ENCODE data around the gene HIGD2A. TPM values are rescaled to one million over a fixed set of nuclear protein-coding genes. Genes with fewer than 3 reads are reported as not detected.

HIGD2A gene
- total RNA-seq, 1 donor from 2014 or later: 103 TPM

DNA sequence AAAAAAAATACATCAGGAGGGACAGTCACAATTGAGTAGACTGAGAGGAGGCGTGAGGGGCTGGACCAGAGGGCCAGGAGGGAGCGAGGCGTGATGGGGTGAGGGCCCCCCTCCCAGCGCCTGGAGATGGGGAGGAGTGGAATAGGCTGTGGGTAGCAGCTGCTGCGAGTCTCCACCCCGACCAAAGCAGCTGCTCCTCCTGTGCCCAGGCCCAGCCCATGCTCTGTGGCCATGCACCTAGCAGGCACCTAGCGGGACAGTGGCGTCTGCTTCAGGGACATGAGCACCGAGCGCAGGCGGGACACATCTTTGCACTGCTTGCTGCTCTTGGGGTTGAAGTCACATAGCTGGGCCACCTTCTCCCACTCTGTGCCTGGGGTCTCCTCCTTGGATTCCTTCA, 4.0 kb downstream of the HIGD2A start:
- Histone ChIP-seq H3K4me2 (ENCODE audit: low read length) (no peak overlapping the region), H3K4me3 (ENCODE audit: insufficient read depth, low read depth, low read length) (no peak overlapping the region), H3K4me1 (ENCODE audit: insufficient read depth, low read length) (peaks cover 4% of the 10 kb centered on the region), H3K79me2 (ENCODE audit: insufficient read depth, low read length) (peaks cover 20% of the 10 kb centered on the region), H3K27ac (ENCODE audit: low read depth, low read length) (no peak overlapping the region), H2AFZ (ENCODE audit: low read depth, low read length) (no peak overlapping the region), H3K9ac (ENCODE audit: low read length) (no peak overlapping the region), H3K27me3 (ENCODE audit: insufficient read depth, low read length) (no peaks in the 10 kb centered on the region), H3K36me3 (ENCODE audit: insufficient read depth, low read length) (peaks cover 4% of the 10 kb centered on the region), H4K20me1 (ENCODE audit: insufficient read depth, low read length) (peaks cover 4% of the 10 kb centered on the region), H3K9me3 (ENCODE audit: insufficient read depth, low read depth, low read length) (no peaks in the 10 kb centered on the region)
- Mint-ChIP-seq H3K4me1 (ENCODE audit: low read depth, unreplicated experiment) (peaks cover 12% of the 10 kb centered on the region), H3K27ac (ENCODE audit: unreplicated experiment) (no peak overlapping the region), H3K4me3 (ENCODE audit: unreplicated experiment) (no peak overlapping the region), H3K36me3 (ENCODE audit: low read depth, unreplicated experiment) (peaks cover 9% of the 10 kb centered on the region), H3K9me3 (ENCODE audit: unreplicated experiment) (no peaks in the 10 kb centered on the region), H3K27me3 (ENCODE audit: low read depth, unreplicated experiment) (no peaks in the 10 kb centered on the region)
- no peak for DNase-seq (ENCODE audit: low read depth)
- FAIRE-seq: no peak
- no peak for TF ChIP-seq EZH2 (IDR thresholded peaks at IDR 0.05; ENCODE audit: insufficient read depth, low read length)
- TF ChIP-seq, protein P1, sequence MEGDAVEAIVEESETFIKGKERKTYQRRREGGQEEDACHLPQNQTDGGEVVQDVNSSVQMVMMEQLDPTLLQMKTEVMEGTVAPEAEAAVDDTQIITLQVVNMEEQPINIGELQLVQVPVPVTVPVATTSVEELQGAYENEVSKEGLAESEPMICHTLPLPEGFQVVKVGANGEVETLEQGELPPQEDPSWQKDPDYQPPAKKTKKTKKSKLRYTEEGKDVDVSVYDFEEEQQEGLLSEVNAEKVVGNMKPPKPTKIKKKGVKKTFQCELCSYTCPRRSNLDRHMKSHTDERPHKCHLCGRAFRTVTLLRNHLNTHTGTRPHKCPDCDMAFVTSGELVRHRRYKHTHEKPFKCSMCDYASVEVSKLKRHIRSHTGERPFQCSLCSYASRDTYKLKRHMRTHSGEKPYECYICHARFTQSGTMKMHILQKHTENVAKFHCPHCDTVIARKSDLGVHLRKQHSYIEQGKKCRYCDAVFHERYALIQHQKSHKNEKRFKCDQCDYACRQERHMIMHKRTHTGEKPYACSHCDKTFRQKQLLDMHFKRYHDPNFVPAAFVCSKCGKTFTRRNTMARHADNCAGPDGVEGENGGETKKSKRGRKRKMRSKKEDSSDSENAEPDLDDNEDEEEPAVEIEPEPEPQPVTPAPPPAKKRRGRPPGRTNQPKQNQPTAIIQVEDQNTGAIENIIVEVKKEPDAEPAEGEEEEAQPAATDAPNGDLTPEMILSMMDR (IDR thresholded peaks at IDR 0.05; ENCODE audit: insufficient read depth, low read depth, low read length): no peak

DNA sequence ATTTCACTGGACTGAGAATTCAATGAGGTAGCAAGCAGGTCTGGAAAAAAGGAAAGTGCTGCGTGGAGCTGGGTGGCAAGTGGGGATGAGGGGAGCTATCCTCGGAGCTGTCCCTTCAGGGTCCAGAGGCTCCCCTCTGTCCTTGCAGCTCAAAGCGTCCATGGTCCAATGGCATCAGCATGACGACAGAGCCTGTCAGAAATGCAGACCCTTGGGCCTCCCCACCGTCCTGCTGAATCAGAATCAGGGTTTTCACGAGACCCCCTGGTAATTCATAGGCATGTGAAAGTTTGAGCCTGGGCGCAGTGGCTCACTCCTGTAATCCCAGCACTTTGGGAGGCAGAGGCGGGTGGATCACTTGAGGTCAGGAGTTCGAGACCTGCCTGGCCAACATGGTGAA, 5.5 kb downstream of the HIGD2A start:
- no peaks in the 10 kb centered on the region for H3K9me3 Mint-ChIP-seq (ENCODE audit: unreplicated experiment)

More for the DNA sequence above, 5.5 kb downstream of the HIGD2A start:
- H3K9me3 ChIP-seq (ENCODE audit: insufficient read depth, low read depth, low read length): no peaks in the 10 kb centered on the region
- no peak overlapping the region for H3K27ac ChIP-seq (ENCODE audit: low read depth, low read length)
- no peak overlapping the region for H2AFZ ChIP-seq (ENCODE audit: low read depth, low read length)
- H3K27me3 ChIP-seq (ENCODE audit: insufficient read depth, low read length): no peaks in the 10 kb centered on the region
- H4K20me1 ChIP-seq (ENCODE audit: insufficient read depth, low read length): no peaks in the 10 kb centered on the region
- no peak overlapping the region for H3K4me3 Mint-ChIP-seq (ENCODE audit: unreplicated experiment)
- no peak overlapping the region for H3K9ac ChIP-seq (ENCODE audit: low read length)
- H3K36me3 Mint-ChIP-seq (ENCODE audit: low read depth, unreplicated experiment): peaks cover 8% of the 10 kb centered on the region
- H3K27me3 Mint-ChIP-seq (ENCODE audit: low read depth, unreplicated experiment): no peaks in the 10 kb centered on the region
- no peak for DNase-seq (ENCODE audit: low read depth)
- no peak overlapping the region for H3K27ac Mint-ChIP-seq (ENCODE audit: unreplicated experiment)
- no peak overlapping the region for H3K4me2 ChIP-seq (ENCODE audit: low read length)
- H3K36me3 ChIP-seq (ENCODE audit: insufficient read depth, low read length): peaks cover 4% of the 10 kb centered on the region
- no peak overlapping the region for H3K4me3 ChIP-seq (ENCODE audit: insufficient read depth, low read depth, low read length)
- H3K4me1 Mint-ChIP-seq (ENCODE audit: low read depth, unreplicated experiment): peaks cover 12% of the 10 kb centered on the region
- TF ChIP-seq, protein P1 (IDR thresholded peaks at IDR 0.05; ENCODE audit: insufficient read depth, low read depth, low read length): no peak
- no peak for TF ChIP-seq EZH2 (IDR thresholded peaks at IDR 0.05; ENCODE audit: insufficient read depth, low read length)
- FAIRE-seq: no peak
- H3K4me1 ChIP-seq (ENCODE audit: insufficient read depth, low read length): peaks cover 3% of the 10 kb centered on the region
- H3K79me2 ChIP-seq (ENCODE audit: insufficient read depth, low read length): peaks cover 10% of the 10 kb centered on the region

Measured in astrocyte (in vitro differentiated cells and primary cell).